DOHH2 (cell line): Measurements from ENCODE around the gene ATP5F1E.
"Not testable (repeated sequence)": the region's sequence is repeated elsewhere in the genome, so short reads cannot be mapped to it uniquely, and the experiment has no call there.

Experiments used
- H3F3A ChIP-seq: fragments of 200-600 bp; sonication (generic), shearing (Covaris generic); 2 replicates; pipeline ENCODE4 v1.6.0; 2016; ENCODE audit warnings: antibody characterized with exemption, mild to moderate bottlenecking; ENCODE audit not compliant: control insufficient read depth, insufficient read depth
- H3K27ac ChIP-seq: fragments of 200-600 bp; sonication (generic); 2 replicates; pipeline ENCODE4 v1.5.1; 2014; ENCODE audit warnings: low read depth, mild to moderate bottlenecking, low read length, moderate library complexity
- H3K27me3 ChIP-seq: fragments of 200-600 bp; sonication (generic); 2 replicates; pipeline ENCODE4 v1.6.1; 2014; ENCODE audit warnings: mild to moderate bottlenecking, low read length, mixed read lengths; ENCODE audit not compliant: control insufficient read depth
- H3K36me3 ChIP-seq: fragments of 200-600 bp; sonication (generic); 2 replicates; pipeline ENCODE4 v1.6.1; 2014; ENCODE audit warnings: mild to moderate bottlenecking, low read length, moderate library complexity, mixed read lengths; ENCODE audit not compliant: control insufficient read depth
- H3K4me1 ChIP-seq: fragments of 200-600 bp; sonication (generic); 2 replicates; pipeline ENCODE4 v1.6.1; 2014; ENCODE audit warnings: mild to moderate bottlenecking, low read length, mixed read lengths; ENCODE audit not compliant: control insufficient read depth
- H3K4me2 ChIP-seq: fragments of 200-600 bp; sonication (generic); 2 replicates; pipeline ENCODE4 v1.6.0; 2014; ENCODE audit warnings: mild to moderate bottlenecking, low read length, moderate library complexity
- H3K4me3 ChIP-seq: fragments of 200-600 bp; sonication (generic); 2 replicates; pipeline ENCODE4 v1.5.1; 2014; ENCODE audit warnings: mild to moderate bottlenecking, low read length, mixed read lengths
- H3K79me2 ChIP-seq: fragments of 200-600 bp; sonication (generic); 2 replicates; pipeline ENCODE4 v1.6.1; 2014; ENCODE audit warnings: mild to moderate bottlenecking, low read length, mixed read lengths; ENCODE audit not compliant: control insufficient read depth
- H3K9me2 ChIP-seq: fragments of 200-600 bp; sonication (generic); replicated peaks from 2 replicates; pipeline ENCODE4 v1.6.1; 2014; ENCODE audit warnings: mild to moderate bottlenecking, low read length, mixed read lengths; ENCODE audit not compliant: control insufficient read depth
- H3K9me3 ChIP-seq: fragments of 200-600 bp; sonication (generic); 2 replicates; pipeline ENCODE4 v1.6.1; 2014; ENCODE audit warnings: antibody characterized with exemption, low read length, mixed read lengths; ENCODE audit not compliant: control insufficient read depth, insufficient read depth
- H4K20me1 ChIP-seq: fragments of 200-600 bp; sonication (generic); 2 replicates; pipeline ENCODE4 v1.6.0; 2014; ENCODE audit warnings: low read depth, mild to moderate bottlenecking, antibody characterized with exemption, low read length, moderate library complexity; ENCODE audit not compliant: control insufficient read depth, insufficient read depth
- CTCF ChIP-seq: fragments of 200-600 bp; sonication (generic); IDR thresholded peaks from one replicate; pipeline ENCODE4 v1.5.1; 2014; ENCODE audit warnings: antibody characterized with exemption, mild to moderate bottlenecking, low read depth, low read length; ENCODE audit not compliant: poor library complexity, severe bottlenecking
- EZH2phosphoT487 ChIP-seq: fragments of 200-600 bp; sonication (generic); IDR thresholded peaks from 2 replicates; pipeline ENCODE4 v1.6.1; 2017; ENCODE audit warnings: borderline replicate concordance, mild to moderate bottlenecking, antibody characterized with exemption, low read length, moderate library complexity, mixed read lengths

ATP5F1E gene

GRCh38 chr20:59013031-59013951, 18.8 kb downstream of the ATP5F1E start:
- no peaks in the 10 kb centered on the region for H3K36me3 ChIP-seq
- no peaks in the 10 kb centered on the region for H3K9me2 ChIP-seq
- no peak for TF ChIP-seq EZH2phosphoT487
- TF ChIP-seq CTCF = no peak
- H3K4me1 ChIP-seq = peaks cover 46% of the 10 kb centered on the region
- H3K27ac ChIP-seq = no peak overlapping the region
- no peaks in the 10 kb centered on the region for H3F3A ChIP-seq
- no peak overlapping the region for H3K4me3 ChIP-seq
- no peaks in the 10 kb centered on the region for H3K27me3 ChIP-seq
- H3K9me3 ChIP-seq = no peaks in the 10 kb centered on the region
- H3K79me2 ChIP-seq = no peaks in the 10 kb centered on the region
- no peak overlapping the region for H3K4me2 ChIP-seq
- no peaks in the 10 kb centered on the region for H4K20me1 ChIP-seq

- H3K4me1 ChIP-seq = peaks cover 47% of the 10 kb centered on the region
- H4K20me1 ChIP-seq, H3K4me3 ChIP-seq, H3K27ac ChIP-seq, H3K36me3 ChIP-seq, H3K4me2 ChIP-seq, H3K79me2 ChIP-seq, H3K27me3 ChIP-seq, H3F3A ChIP-seq, H3K9me3 ChIP-seq, H3K9me2 ChIP-seq: not testable (repeated sequence)
These were observed 20.3 kb downstream of the ATP5F1E start for GRCh38 chr20:59011874-59012157.

GRCh38 chr20:59010995-59011873, 20.9 kb downstream of the ATP5F1E start:
- Histone ChIP-seq H3K27me3 (no peaks in the 10 kb centered on the region), H3K79me2 (peaks cover 7% of the 10 kb centered on the region), H3K4me1 (peaks cover 42% of the 10 kb centered on the region), H3K36me3 (peaks cover 5% of the 10 kb centered on the region), H3K9me3 (no peaks in the 10 kb centered on the region), H3K27ac (no peak overlapping the region), H4K20me1 (no peaks in the 10 kb centered on the region), H3K4me3 (no peak overlapping the region), H3K9me2 (no peaks in the 10 kb centered on the region), H3K4me2 (no peak overlapping the region), H3F3A (no peaks in the 10 kb centered on the region)
- no peak for TF ChIP-seq EZH2phosphoT487
- no peak for TF ChIP-seq CTCF
